Vagina (tissue), 2 donors: ENCODE measurements around the gene DDR1. TPM values are rescaled to one million over a fixed set of nuclear protein-coding genes. Genes with fewer than 3 reads are reported as not detected.

Experiments
- DNase-seq, 2 donors: peaks; one replicate each; pipeline ENCODE4 v3.0.0-alpha.2; 2017; ENCODE audit errors: extremely low spot score in 2 of 2
- H3K27ac ChIP-seq: fragments of 200-600 bp; sonication (generic); one replicate; pipeline ENCODE4 v1.5.1; 2019
- H3K27me3 ChIP-seq: fragments of 200-600 bp; sonication (generic); one replicate; pipeline ENCODE4 v1.5.1; 2019
- H3K36me3 ChIP-seq, 2 donors: fragments of 200-600 bp; sonication (generic); one replicate each; pipeline ENCODE4 v1.5.1; 2017 to 2019
- H3K4me1 ChIP-seq: fragments of 200-600 bp; sonication (generic); one replicate; pipeline ENCODE4 v1.5.1; 2019
- H3K4me3 ChIP-seq, 2 donors: fragments of 200-600 bp; sonication (generic); 1 replicate in 1 of 2; 2 replicates in 1 of 2; pipeline ENCODE4 v1.5.1; 2016 to 2019
- H3K9me3 ChIP-seq: fragments of 200-600 bp; sonication (generic); one replicate; pipeline ENCODE4 v1.5.1; 2019
- POLR2A ChIP-seq, 2 donors: fragments of 450-650 bp; IDR thresholded peaks; one replicate each; pipeline ENCODE4 v1.6.1; 2017; ENCODE audit warnings: antibody characterized with exemption in 2 of 2, mild to moderate bottlenecking in 2 of 2, moderate library complexity in 2 of 2
- POLR2AphosphoS5 ChIP-seq, 2 donors: sonication (generic); formaldehyde crosslinking; IDR thresholded peaks; one replicate each; pipeline ENCODE4 v1.9.0; 2017; ENCODE audit warnings: antibody characterized with exemption in 2 of 2, mild to moderate bottlenecking in 2 of 2, low read depth in 1 of 2; ENCODE audit not compliant: insufficient read depth in 1 of 2
- intact Hi-C: fragments of 100-400 bp; cut with DNase I; formaldehyde crosslinking; loops from one replicate; pipeline ENCODE4 v1.15.1; 2023
- total RNA-seq: library from RNA; depleted of rRNA; stranded (reverse); fragments of >200 nt; gene quantifications from one replicate; pipeline ENCODE4 v1.2.3, GENCODE V29; 2016
- TF ChIP-seq, protein P1 (sequence below), 3 experiments: fragments of 450-650 bp in 2 of 3; fragments of 200-600 bp in 1 of 3; sonication (generic) in 1 of 3; IDR thresholded peaks; one replicate each; pipeline ENCODE4 v1.5.1; 2017 to 2019; ENCODE audit warnings: antibody characterized with exemption in 3 of 3, mild to moderate bottlenecking in 2 of 3, moderate library complexity in 2 of 3

The DDR1 gene
- total RNA-seq, 1 donor from 2014 or later: 71.5 TPM

DNA sequence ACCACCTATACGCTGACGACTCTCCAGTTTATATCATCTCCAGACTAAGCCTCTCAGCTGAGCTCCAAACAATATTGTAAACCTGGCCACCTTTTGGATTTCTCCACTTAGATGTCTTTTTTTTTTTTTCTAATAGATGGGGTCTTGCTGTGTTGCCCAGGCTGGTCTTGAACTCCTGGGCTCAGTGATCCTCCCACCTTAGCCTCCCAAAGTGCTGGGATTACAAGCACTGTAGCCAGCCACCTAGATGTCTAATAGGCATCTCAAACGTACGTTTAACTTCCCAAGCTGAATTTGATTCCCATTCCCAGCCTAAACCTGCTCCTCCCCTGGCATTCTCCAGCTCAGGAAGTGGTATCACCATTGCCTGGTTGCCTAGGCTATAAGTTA lies 5.2 kb downstream of the DDR1 start:
- intact Hi-C loops: loop anchor here (10.0 kb wide), 1 partner anchor 205 kb away; the partner anchor contains the start of gene PPP1R18
- TF ChIP-seq POLR2AphosphoS5 (IDR thresholded peaks at IDR 0.05; ENCODE audit: insufficient read depth in 1 of 2, low read depth in 1 of 2): no peak
- TF ChIP-seq POLR2A (IDR thresholded peaks at IDR 0.05): no peak
- TF ChIP-seq, protein P1, sequence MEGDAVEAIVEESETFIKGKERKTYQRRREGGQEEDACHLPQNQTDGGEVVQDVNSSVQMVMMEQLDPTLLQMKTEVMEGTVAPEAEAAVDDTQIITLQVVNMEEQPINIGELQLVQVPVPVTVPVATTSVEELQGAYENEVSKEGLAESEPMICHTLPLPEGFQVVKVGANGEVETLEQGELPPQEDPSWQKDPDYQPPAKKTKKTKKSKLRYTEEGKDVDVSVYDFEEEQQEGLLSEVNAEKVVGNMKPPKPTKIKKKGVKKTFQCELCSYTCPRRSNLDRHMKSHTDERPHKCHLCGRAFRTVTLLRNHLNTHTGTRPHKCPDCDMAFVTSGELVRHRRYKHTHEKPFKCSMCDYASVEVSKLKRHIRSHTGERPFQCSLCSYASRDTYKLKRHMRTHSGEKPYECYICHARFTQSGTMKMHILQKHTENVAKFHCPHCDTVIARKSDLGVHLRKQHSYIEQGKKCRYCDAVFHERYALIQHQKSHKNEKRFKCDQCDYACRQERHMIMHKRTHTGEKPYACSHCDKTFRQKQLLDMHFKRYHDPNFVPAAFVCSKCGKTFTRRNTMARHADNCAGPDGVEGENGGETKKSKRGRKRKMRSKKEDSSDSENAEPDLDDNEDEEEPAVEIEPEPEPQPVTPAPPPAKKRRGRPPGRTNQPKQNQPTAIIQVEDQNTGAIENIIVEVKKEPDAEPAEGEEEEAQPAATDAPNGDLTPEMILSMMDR (IDR thresholded peaks at IDR 0.05): no peak
- peaks cover 52% of the 10 kb centered on the region for H3K4me1 ChIP-seq
- H3K4me3 ChIP-seq: no peak overlapping the region
- peaks cover 0 to 46% of the 10 kb centered on the region in 2 donors for H3K36me3 ChIP-seq
- no peaks in the 10 kb centered on the region for H3K27me3 ChIP-seq
- H3K9me3 ChIP-seq: no peaks in the 10 kb centered on the region
- DNase-seq: no peak
- no peak overlapping the region for H3K27ac ChIP-seq

DNA sequence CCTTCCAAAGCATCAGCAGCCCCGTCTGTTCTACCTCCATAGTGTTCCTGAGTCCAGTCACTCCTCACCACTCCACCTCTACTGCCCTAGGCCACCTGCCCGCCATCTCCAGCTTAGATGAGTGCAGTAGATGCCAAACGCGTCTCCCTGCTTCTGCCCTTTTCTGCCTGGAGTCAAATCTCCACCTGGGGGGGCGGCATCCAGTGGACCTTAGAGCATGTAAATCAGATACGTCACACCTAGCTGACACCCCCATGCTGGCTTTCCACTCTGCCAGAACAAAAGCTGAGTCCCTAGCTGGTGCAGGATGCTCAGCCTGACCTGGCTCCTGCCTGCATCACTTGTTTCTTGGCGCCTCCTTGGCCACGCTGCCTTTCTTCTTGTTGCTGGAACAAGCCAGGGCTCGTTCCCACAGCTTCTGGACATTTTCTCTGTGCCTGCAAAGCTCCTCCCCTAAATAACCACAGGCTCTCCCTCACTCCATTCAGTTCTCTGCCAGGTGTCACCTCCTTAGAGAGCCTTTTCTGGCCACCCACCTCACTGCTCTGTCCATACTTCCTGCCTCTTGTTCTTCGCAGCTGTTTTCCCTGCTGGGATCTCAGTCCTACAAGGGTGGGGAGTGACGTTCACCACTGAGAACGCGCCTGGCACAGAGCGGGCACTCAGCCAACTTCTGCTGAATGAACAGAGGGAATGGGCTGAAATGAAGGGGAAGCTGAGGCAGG lies 5.8 kb downstream of the DDR1 start:
- Histone ChIP-seq H3K9me3 (no peaks in the 10 kb centered on the region), H3K27ac (no peak overlapping the region), H3K27me3 (no peaks in the 10 kb centered on the region), H3K36me3 (peaks cover 0 to 50% of the 10 kb centered on the region in 2 donors), H3K4me1 (peaks cover 47% of the 10 kb centered on the region), H3K4me3 (no peak overlapping the region)
- intact Hi-C loops: loop anchor here (10.0 kb wide), 1 partner anchor 205 kb away; the partner anchor contains the start of gene PPP1R18
- no peak for DNase-seq
- TF ChIP-seq POLR2A (IDR thresholded peaks at IDR 0.05) (no peak), POLR2AphosphoS5 (IDR thresholded peaks at IDR 0.05; ENCODE audit: insufficient read depth in 1 of 2, low read depth in 1 of 2) (no peak)
- TF ChIP-seq, protein P1 (IDR thresholded peaks at IDR 0.05): no peak

DNA sequence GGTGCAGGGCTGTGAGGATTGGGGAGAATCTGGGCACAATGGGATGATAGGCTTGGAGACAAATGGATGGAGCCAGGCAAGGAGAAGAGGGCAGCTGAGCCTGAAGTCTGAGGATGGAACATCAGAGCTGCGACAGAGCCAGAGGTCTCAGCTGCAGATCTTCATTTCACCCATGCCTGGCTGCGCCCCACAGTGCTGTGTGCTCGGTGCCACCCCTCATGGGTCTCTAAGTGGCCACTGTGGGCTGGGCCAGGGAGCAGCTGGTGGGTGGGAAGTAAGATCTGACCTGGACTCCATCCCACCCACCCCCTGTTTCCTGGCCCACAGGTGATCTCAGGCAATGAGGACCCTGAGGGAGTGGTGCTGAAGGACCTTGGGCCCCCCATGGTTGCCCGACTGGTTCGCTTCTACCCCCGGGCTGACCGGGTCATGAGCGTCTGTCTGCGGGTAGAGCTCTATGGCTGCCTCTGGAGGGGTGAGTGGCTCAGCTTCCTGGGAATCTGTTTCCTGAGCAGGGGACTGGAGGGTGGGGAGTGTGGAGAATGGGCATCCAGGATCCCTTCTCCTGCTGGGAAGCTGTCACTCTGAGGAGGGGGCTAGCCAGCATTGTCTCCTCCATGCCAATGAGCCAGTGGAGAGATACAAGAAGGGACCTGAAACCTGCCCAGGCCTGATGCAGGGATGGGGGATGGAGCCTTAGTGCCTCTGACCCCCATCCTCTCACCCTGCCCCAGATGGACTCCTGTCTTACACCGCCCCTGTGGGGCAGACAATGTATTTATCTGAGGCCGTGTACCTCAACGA lies 6.5 kb downstream of the DDR1 start:
- H3K4me3 ChIP-seq: no peak overlapping the region

DNA sequence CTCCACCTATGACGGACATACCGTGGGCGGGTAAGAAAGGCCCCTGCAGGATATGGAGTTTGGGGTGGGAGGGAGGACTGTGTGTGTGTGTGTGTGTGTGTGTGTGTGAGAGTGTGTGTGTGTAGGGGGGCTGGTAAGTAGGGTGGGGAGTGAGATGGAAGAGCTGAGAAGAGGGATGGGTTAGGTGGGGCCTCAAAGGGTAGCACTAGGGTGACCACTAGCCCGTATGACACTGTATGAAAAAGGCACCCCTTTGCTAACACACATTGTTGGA lies 7.1 kb downstream of the DDR1 start:
- no peak for DNase-seq
- H3K9me3 ChIP-seq: no peaks in the 10 kb centered on the region
- peaks cover 0 to 63% of the 10 kb centered on the region in 2 donors for H3K36me3 ChIP-seq
- no peaks in the 10 kb centered on the region for H3K27me3 ChIP-seq
- no peak overlapping the region for H3K27ac ChIP-seq
- TF ChIP-seq, protein P1 (IDR thresholded peaks at IDR 0.05): no peak
- no peak for TF ChIP-seq POLR2A (IDR thresholded peaks at IDR 0.05)
- TF ChIP-seq POLR2AphosphoS5 (IDR thresholded peaks at IDR 0.05; ENCODE audit: insufficient read depth in 1 of 2, low read depth in 1 of 2): no peak
- intact Hi-C loops: no loop called here
- no peak overlapping the region for H3K4me3 ChIP-seq
- peaks cover 34% of the 10 kb centered on the region for H3K4me1 ChIP-seq

More for the DNA sequence above, 6.5 kb downstream of the DDR1 start:
- DNase-seq: no peak
- intact Hi-C loops: no loop called here
- Histone ChIP-seq H3K4me1 (peaks cover 39% of the 10 kb centered on the region), H3K36me3 (peaks cover 0 to 58% of the 10 kb centered on the region in 2 donors), H3K9me3 (no peaks in the 10 kb centered on the region), H3K27me3 (no peaks in the 10 kb centered on the region), H3K27ac (no peak overlapping the region)
- TF ChIP-seq POLR2A (IDR thresholded peaks at IDR 0.05) (no peak), POLR2AphosphoS5 (IDR thresholded peaks at IDR 0.05; ENCODE audit: insufficient read depth in 1 of 2, low read depth in 1 of 2) (no peak)
- TF ChIP-seq, protein P1 (IDR thresholded peaks at IDR 0.05): no peak
